Activated T-helper 2 cell treated with anti-CD3 and anti-CD28 coated beads, Interferon-gamma antibody, Interleukin-2, Interleukin-4, amounts not matched to agents 10 μg/mL and 5 μg/mL and 100 μg/mL, durations not matched to agents 14 hours and 24 hours and 36 hours (primary cell): ENCODE results near the gene SORT1. TPM values are rescaled to one million over a fixed set of nuclear protein-coding genes. Genes with fewer than 3 reads are reported as not detected.

ENCODE experiments used
- DNase-seq: peaks from one replicate; pipeline ENCODE4 v3.0.0; 2021; ENCODE audit warnings: low spot score
- H3K27ac Mint-ChIP-seq: one replicate; pipeline ENCODE4 v1.8.0; 2021; ENCODE audit warnings: mixed read lengths
- H3K27me3 Mint-ChIP-seq: one replicate; pipeline ENCODE4 v1.8.0; 2021; ENCODE audit warnings: low read depth, mixed read lengths
- H3K36me3 Mint-ChIP-seq: one replicate; pipeline ENCODE4 v1.8.0; 2021; ENCODE audit warnings: low read depth, mixed read lengths
- H3K4me1 Mint-ChIP-seq: one replicate; pipeline ENCODE4 v1.8.0; 2021; ENCODE audit warnings: low read depth, mixed read lengths
- H3K4me3 Mint-ChIP-seq: one replicate; pipeline ENCODE4 v1.8.0; 2021; ENCODE audit warnings: low read depth, mild to moderate bottlenecking, moderate library complexity, mixed read lengths
- H3K9me3 Mint-ChIP-seq: one replicate; pipeline ENCODE4 v1.8.0; 2021; ENCODE audit warnings: mixed read lengths
- intact Hi-C: fragments of 100-400 bp; cut with micrococcal nuclease; formaldehyde crosslinking; loops from one replicate; pipeline ENCODE4 v1.15.1; 2023
- total RNA-seq: library from RNA; stranded (reverse); gene quantifications from 2 replicates; pipeline ENCODE4 v1.2.3, GENCODE V29; 2022

Gene SORT1
- total RNA-seq, 1 donor from 2014 or later = 1.9 TPM

DNA sequence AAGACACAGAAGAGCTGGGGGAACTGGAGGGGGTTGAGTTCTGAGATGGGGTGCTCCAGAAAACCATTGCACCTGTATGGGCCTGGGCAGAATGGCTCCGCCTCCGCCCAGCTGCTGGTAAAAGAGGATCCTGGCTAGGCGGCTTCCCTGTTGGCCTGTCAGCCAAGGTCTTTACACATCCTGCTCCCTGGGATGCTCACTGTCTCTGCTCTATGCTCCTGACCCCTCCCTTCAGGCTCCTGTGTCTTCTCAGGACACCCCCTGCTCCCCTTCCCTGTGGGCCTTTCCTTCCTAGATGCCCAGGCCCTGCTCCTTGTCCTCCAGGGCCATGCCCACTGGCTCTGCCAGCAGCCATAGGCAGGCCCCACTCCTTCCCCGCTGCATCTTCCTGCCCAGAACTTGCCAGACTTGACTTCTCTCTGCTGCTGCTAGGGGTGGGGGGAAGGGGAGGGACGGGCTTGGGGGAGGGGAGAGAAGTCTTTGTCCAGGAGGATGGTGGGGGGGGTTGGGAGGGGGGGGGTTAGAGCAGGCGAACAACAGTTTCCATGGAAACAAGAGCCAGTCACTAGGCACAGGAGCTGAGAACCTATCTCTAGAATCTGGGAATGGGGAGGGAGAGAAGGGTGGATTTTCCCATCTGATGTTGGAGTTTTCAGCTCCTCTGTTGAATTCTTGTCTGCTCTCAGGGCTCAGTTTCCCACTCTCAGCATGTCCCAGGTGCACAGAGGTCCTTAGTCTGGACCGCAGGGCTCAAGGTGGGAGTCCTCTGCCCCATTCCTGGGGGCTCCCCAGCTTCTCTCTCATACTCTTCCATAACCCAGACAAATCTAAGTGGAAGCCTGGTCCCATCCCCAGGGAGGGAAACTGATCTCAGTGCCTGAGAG is 137.8 kb downstream of the SORT1 start:
- Mint-ChIP-seq H3K27ac (no peak overlapping the region), H3K4me3 (no peak overlapping the region), H3K4me1 (no peaks in the 10 kb centered on the region), H3K9me3 (no peaks in the 10 kb centered on the region), H3K27me3 (peaks cover 2% of the 10 kb centered on the region), H3K36me3 (no peaks in the 10 kb centered on the region)
- no peak for DNase-seq
- intact Hi-C loops = no loop called here

Other genes with a start within 250 kb of the SORT1 start
- 128 and 129 TPM in 2 replicates for gene SARS1, start 184.0 kb downstream of the SORT1 start, total RNA-seq
- 3.8 and 4.3 TPM in 2 replicates for gene CELSR2, start 148.4 kb downstream of the SORT1 start, total RNA-seq
- gene PSRC1, start 114.8 kb downstream of the SORT1 start, total RNA-seq = 7.8 and 9.5 TPM in 2 replicates
- gene MYBPHL, start 90.9 kb downstream of the SORT1 start, total RNA-seq = not detected in 2 replicates
- 257 and 281 TPM in 2 replicates for gene PSMA5, start 28.5 kb upstream of the SORT1 start, total RNA-seq
- 0.11 TPM in 1 of 2 replicates, not detected in the other for gene SYPL2, start 68.6 kb upstream of the SORT1 start, total RNA-seq
- gene ATXN7L2, start 86.0 kb upstream of the SORT1 start, total RNA-seq = 11.9 and 12.9 TPM in 2 replicates
- gene CYB561D1, start 96.2 kb upstream of the SORT1 start, total RNA-seq = 11.1 and 13.6 TPM in 2 replicates
- gene AMIGO1, start 111.8 kb upstream of the SORT1 start, total RNA-seq = 0.66 and 0.92 TPM in 2 replicates
- 0.43 TPM in 1 of 2 replicates, not detected in the other for gene GPR61, start 142.0 kb upstream of the SORT1 start, total RNA-seq
- 8.9 and 9.4 TPM in 2 replicates for gene GNAI3, start 150.7 kb upstream of the SORT1 start, total RNA-seq
- 0.18 TPM in 1 of 2 replicates, not detected in the other for gene GNAT2, start 221.7 kb upstream of the SORT1 start, total RNA-seq
- 77.5 and 78.4 TPM in 2 replicates for gene AMPD2, start 221.9 kb upstream of the SORT1 start, total RNA-seq